K562 (cell line): ENCODE results near the gene TTLL11. TPM values are rescaled to one million over a fixed set of nuclear protein-coding genes. Genes with fewer than 3 reads are reported as not detected.

Source experiments
- ATAC-seq: fragments of 200-7000 bp; cut with Tn5 transposase; 3 replicates; pipeline ENCODE4 v1.9.1; 2020; ENCODE audit warnings: moderate library complexity
- BruUV-seq: library from RNA; stranded (reverse); fragments of 400-500 nt; replicated peaks from 2 replicates; lab custom pipeline; 2021; lab: Mats Ljungman, UMichigan
- CTCF ChIA-PET: fragments of 300-600 bp; formaldehyde crosslinking; extraction: SDS; loops from one replicate; lab custom pipeline; 2021; ENCODE audit warnings: low intra/inter-chr PET ratio; lab: Yijun Ruan, JAX
- POLR2A ChIA-PET: fragments of 300-600, 350-650 bp; sonication (Branson Sonifier 250); formaldehyde crosslinking; extraction: SDS; loops from one replicate; lab custom pipeline; 2021; ENCODE audit warnings: antibody characterized with exemption, inconsistent platforms; lab: Yijun Ruan, JAX
- DNase-seq, 4 experiments: peaks; one replicate each; pipeline versions ENCODE4 v3.0.0 to v3.0.0-alpha.2; 2011 to 2018; ENCODE audit warnings: low spot score in 3 of 4, mixed read lengths in 3 of 4; ENCODE audit errors: extremely low read depth in 1 of 4
- FAIRE-seq: peaks from 2 replicates; lab custom pipeline; 2011; peaks lifted over from hg19 to GRCh38; lab: Jason Lieb, UNC
- H2AFZ ChIP-seq: 2 replicates; pipeline ENCODE4 v1.6.0; 2011; ENCODE audit warnings: low read depth, low read length, control low read depth, inconsistent platforms
- H3K27ac ChIP-seq: fragments of 200-600 bp; 3 replicates; pipeline ENCODE4 v1.8.0; 2011; ENCODE audit warnings: low read depth, mild to moderate bottlenecking, control low read depth, inconsistent platforms, low read length, moderate library complexity, mixed read lengths; ENCODE audit errors: extremely low read depth
- H3K27me3 ChIP-seq, 2 experiments: fragments of 300-600 bp in 1 of 2; 2 replicates in 1 of 2; 3 replicates in 1 of 2; pipeline versions ENCODE4 v1.6.0 to v1.8.0; 2011; ENCODE audit warnings: inconsistent platforms in 2 of 2, low read length in 2 of 2, mild to moderate bottlenecking in 1 of 2, mixed read lengths in 1 of 2, moderate library complexity in 1 of 2; ENCODE audit not compliant: control insufficient read depth in 2 of 2, insufficient read depth in 2 of 2
- H3K36me3 ChIP-seq: fragments of 300-600 bp; 3 replicates; pipeline ENCODE4 v1.8.0; 2011; ENCODE audit warnings: mild to moderate bottlenecking, low read length, inconsistent platforms; ENCODE audit not compliant: control insufficient read depth, insufficient read depth
- H3K4me1 ChIP-seq, 2 experiments: fragments of 200-600 bp in 1 of 2; replicated peaks in 1 of 2; 2 replicates in 1 of 2; 3 replicates in 1 of 2; pipeline versions ENCODE4 v1.5.1 to v1.8.0; 2011; ENCODE audit warnings: inconsistent platforms in 2 of 2, low read length in 2 of 2, mild to moderate bottlenecking in 1 of 2, mixed read lengths in 1 of 2, moderate library complexity in 1 of 2; ENCODE audit not compliant: control insufficient read depth in 2 of 2, insufficient read depth in 2 of 2
- H3K4me2 ChIP-seq: 2 replicates; pipeline ENCODE4 v1.6.1; 2011; ENCODE audit warnings: low read length, control low read depth, inconsistent platforms, mixed read lengths; ENCODE audit not compliant: insufficient read depth
- H3K4me3 ChIP-seq: fragments of 200-600 bp; sonication (generic), shearing (Covaris generic); 2 replicates; pipeline ENCODE4 v1.5.1; 2016; ENCODE audit warnings: control low read depth, inconsistent platforms
- H3K79me2 ChIP-seq: fragments of 200-600 bp; 3 replicates; pipeline ENCODE4 v1.8.0; 2011; ENCODE audit warnings: low read length, inconsistent platforms; ENCODE audit not compliant: control insufficient read depth, insufficient read depth
- H3K9ac ChIP-seq, 2 experiments: 2 replicates each; pipeline versions ENCODE4 v1.6.0 to v1.6.1; 2011; ENCODE audit warnings: low read depth in 2 of 2, low read length in 2 of 2, control low read depth in 1 of 2, inconsistent platforms in 1 of 2, mild to moderate bottlenecking in 1 of 2, mixed read lengths in 1 of 2; ENCODE audit not compliant: insufficient read depth in 1 of 2
- H3K9me1 ChIP-seq: one replicate; pipeline ENCODE4 v1.6.0; 2011; ENCODE audit warnings: inconsistent platforms, mild to moderate bottlenecking, low read length, moderate library complexity; ENCODE audit not compliant: control insufficient read depth, insufficient read depth
- H3K9me3 ChIP-seq: replicated peaks from 2 replicates; pipeline ENCODE4 v1.5.1; 2011; ENCODE audit warnings: low read depth, low read length, inconsistent platforms; ENCODE audit not compliant: control insufficient read depth, insufficient read depth
- H4K20me1 ChIP-seq: replicated peaks from 2 replicates; pipeline ENCODE4 v1.6.1; 2011; ENCODE audit warnings: low read length, inconsistent platforms, mixed read lengths; ENCODE audit not compliant: control insufficient read depth, insufficient read depth
- CHAMP1 ChIP-seq: fragments of 450-650 bp; IDR thresholded peaks from 2 replicates; pipeline ENCODE4 v1.6.1; 2016; ENCODE audit warnings: mild to moderate bottlenecking
- DDX20 ChIP-seq: fragments of 450-650 bp; IDR thresholded peaks from 2 replicates; pipeline ENCODE4 v1.6.1; 2016; ENCODE audit warnings: missing genetic modification characterization, low read depth, mild to moderate bottlenecking, missing compliant biosample characterization, moderate library complexity
- L3MBTL2 ChIP-seq: fragments of 450-650 bp; IDR thresholded peaks from 2 replicates; pipeline ENCODE4 v1.6.1; 2016; ENCODE audit warnings: mild to moderate bottlenecking, moderate library complexity
- LEF1 ChIP-seq: fragments of 450-650 bp; IDR thresholded peaks from 2 replicates; pipeline ENCODE4 v1.6.1; 2016; ENCODE audit warnings: mild to moderate bottlenecking
- NUFIP1 ChIP-seq: fragments of 450-650 bp; IDR thresholded peaks from 2 replicates; pipeline ENCODE4 v1.6.1; 2018; ENCODE audit not compliant: partially characterized antibody
- POLR2B ChIP-seq: fragments of 450-650 bp; IDR thresholded peaks from 2 replicates; pipeline ENCODE4 v1.6.1; 2018; ENCODE audit warnings: low read depth; ENCODE audit not compliant: partially characterized antibody
- STAT6 ChIP-seq: sonication (generic); formaldehyde crosslinking; IDR thresholded peaks from 2 replicates; pipeline ENCODE4 v1.8.1; 2023; ENCODE audit warnings: mild to moderate bottlenecking, missing genetic modification reagents
- USF1 ChIP-seq: sonication (generic); formaldehyde crosslinking; IDR thresholded peaks from 2 replicates; pipeline ENCODE4 v1.9.0; 2022; ENCODE audit warnings: mild to moderate bottlenecking, missing genetic modification reagents
- ZNF431 ChIP-seq: sonication (generic); formaldehyde crosslinking; IDR thresholded peaks from 2 replicates; pipeline ENCODE4 v1.8.0; 2022; ENCODE audit warnings: mild to moderate bottlenecking, missing genetic modification reagents
- WGBS: fragments of 100-300 bp; shearing (Covaris generic); methylation state at CpG from one replicate; pipeline ENCODE4 v1.1.6; 2016; ENCODE audit warnings: low coverage, mixed read lengths; ENCODE audit not compliant: insufficient coverage; ENCODE audit errors: missing lambda C conversion rate; 5-methylcytosine and 5-hydroxymethylcytosine counted together
- in situ Hi-C: fragments of 300-500 bp; cut with MboI; formaldehyde crosslinking; loops from 4 replicates; pipeline ENCODE4 v1.15.0; 2018; ENCODE audit warnings: inconsistent platforms, mixed read lengths
- intact Hi-C: fragments of 100-400 bp; cut with micrococcal nuclease; formaldehyde crosslinking; loops from 2 replicates; pipeline ENCODE4 v1.14.2; 2022
- polyA plus RNA-seq, 8 experiments: library from polyadenylated mRNA; depleted of rRNA in 4 of 8; stranded (reverse) in 5 of 8; unstranded in 3 of 8; fragments of >200 nt; fragmentation: Nextera tagmentation in 2 of 8; fragmentation: Illumina TruSeq in 1 of 8; extraction: Ambion mirVana in 2 of 8; extraction: Trizol in 1 of 8; gene quantifications; 2 replicates each; pipeline versions ENCODE4 v1.2.1 to v1.2.3, GENCODE V29; 2011 to 2014; ENCODE audit warnings: inconsistent platforms in 1 of 8, missing spikeins in 1 of 8
- total RNA-seq, 7 experiments: library from RNA; depleted of rRNA in 6 of 7; stranded (reverse); fragments of >200 nt in 6 of 7; fragmentation: Illumina TruSeq in 2 of 7; extraction: Trizol in 2 of 7; gene quantifications; 2 replicates each; pipeline versions ENCODE4 v1.2.1 to v1.2.3, GENCODE V29; 2011 to 2021; ENCODE audit warnings: low replicate concordance in 1 of 7

TTLL11 gene
- total and polyA plus RNA-seq, 9 of the 15 experiments (the other 6 are each of a cell fraction or from before 2014, with no cell fraction given) = 0.83 to 4.4 (median 2.7) TPM

GRCh38 chr9:121840838-121841760, 252.0 kb downstream of the TTLL11 start:
- Histone ChIP-seq H3K27ac (no peak overlapping the region), H2AFZ (no peak overlapping the region), H3K36me3 (no peaks in the 10 kb centered on the region), H4K20me1 (no peaks in the 10 kb centered on the region), H3K4me1 (no peaks in the 10 kb centered on the region), H3K79me2 (no peaks in the 10 kb centered on the region), H3K9me1 (no peaks in the 10 kb centered on the region), H3K4me3 (no peak overlapping the region), H3K9me3 (no peaks in the 10 kb centered on the region), H3K4me2 (no peak overlapping the region), H3K27me3 (peaks cover 5 to 48% of the 10 kb centered on the region in 2 experiments; a peak in 3 of 5 replicates), H3K9ac (no peak overlapping the region)
- FAIRE-seq (no peak), ATAC-seq (no peak), DNase-seq (no peak)
- ChIA-PET CTCF (no interaction called here), POLR2A (interaction anchor here (0.5 to 0.6 kb wide), 2 partner anchors 10 to 1008 kb away, joined by 3 to 4 read pairs; no protein-coding TSS in a partner anchor)
- intact Hi-C loops = no loop called here
- BruUV-seq = no TSS peak
- in situ Hi-C loops = no loop called here
- 2% methylated on average over 19 of the region's 20 CpGs for WGBS
- TF ChIP-seq STAT6 (CRISPR knock-in tag) (no peak), LEF1 (no peak), CHAMP1 (no peak), DDX20 (no peak), L3MBTL2 (peak; percentile 40; the same call in 1 of the 2 replicates), USF1 (CRISPR knock-in tag) (0 out of 2 replicates have a peak, but pooled peaks have one; percentile 16), POLR2B (no peak), NUFIP1 (no peak), ZNF431 (CRISPR knock-in tag) (no peak)
